Middle frontal gyrus (tissue), 1 donor: Measurements from ENCODE around the gene LECT2.

Experiments
- DNase-seq: peaks from one replicate; pipeline ENCODE4 v3.0.0-alpha.2; 2015; ENCODE audit warnings: low spot score; ENCODE audit errors: extremely low spot score

Gene LECT2

DNA sequence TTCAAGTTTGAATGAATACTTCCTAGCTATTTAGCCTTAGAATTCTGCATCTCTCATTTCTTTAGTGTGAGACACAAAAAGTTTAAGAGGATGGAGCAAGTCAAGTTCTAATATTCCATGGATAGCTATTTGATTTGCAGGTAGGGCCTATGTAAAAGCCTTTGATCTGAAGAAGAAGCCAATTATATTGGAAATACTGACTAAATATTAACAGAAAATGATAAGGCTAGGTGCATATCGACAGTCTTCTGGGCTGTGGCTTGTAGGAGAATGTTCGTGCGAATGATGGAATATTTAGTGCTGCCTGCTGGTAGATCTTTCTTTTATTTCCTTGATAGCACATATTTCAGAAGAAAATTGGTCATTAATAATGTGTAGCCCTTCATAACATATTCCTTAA is at the start of gene LECT2:
Gene LECT2 (minus strand): TSS at position 85 of the 400 bp plus-strand sequence. CDS start 150 bp downstream, outside the sequence.
- no peak for DNase-seq

DNA sequence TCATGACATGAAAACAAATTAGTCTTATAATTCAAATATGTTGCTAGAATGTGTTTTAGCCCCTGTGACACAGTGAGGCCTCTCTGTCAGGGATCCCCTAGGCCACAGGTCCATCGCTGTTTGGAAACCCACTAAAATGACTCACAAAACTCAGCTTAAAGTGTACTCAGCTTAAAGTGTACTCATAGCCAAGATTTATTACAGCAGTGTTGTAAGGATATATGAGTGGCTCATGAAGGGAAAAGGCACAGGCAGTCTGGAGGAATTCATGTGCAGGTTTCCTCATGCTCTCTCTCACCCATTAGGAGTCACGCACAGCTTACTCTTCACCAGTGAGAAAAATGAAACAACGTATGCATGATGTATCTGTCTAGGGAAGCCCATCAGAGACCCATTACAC is 49.7 kb upstream of the LECT2 start:
- no peak for DNase-seq

DNA sequence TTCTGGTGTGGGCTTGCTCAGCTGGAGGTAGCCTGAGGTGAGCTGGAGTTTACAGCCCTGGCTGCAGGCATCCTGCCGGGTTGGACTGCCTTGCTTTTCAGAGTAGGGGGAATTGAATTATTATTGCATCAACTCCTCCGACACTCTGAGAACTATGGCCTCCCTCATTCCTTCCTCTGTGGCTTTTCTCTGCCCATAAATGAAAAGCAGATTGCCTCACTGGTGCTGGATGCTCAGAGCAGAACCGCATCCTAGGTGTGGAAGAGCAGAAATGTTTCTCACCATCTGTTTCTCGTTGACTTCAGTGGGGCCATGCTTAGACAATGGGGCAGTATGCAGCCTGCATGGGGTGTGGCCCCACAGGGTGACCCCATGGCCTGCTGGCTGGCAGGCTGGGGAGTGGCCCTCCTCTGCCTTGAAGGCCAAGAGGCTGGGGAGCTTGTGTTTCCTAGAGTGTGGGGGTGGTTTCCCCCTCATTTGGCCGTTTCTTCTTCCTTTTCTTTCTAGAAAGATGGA is 46.7 kb upstream of the LECT2 start:
- DNase-seq = no peak

DNA sequence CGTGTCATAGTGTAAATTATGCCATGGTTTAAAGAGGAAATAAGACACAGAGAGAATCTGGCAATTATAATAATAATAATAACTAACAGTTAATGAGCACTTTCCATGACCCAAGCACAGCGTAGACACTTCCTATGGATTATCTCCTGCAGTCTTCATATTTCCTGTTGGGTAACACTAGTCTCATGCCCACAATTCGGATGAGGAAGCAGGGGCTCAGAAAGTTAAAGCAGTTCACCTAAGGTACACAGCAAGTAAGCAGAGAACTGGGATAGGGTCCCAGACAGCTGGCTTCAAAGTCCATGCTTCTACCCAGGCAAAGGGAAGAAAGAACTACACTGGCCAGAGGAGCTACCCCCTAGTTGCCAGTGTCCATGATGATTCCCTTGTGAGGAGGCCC is 46.1 kb upstream of the LECT2 start:
- DNase-seq = no peak

DNA sequence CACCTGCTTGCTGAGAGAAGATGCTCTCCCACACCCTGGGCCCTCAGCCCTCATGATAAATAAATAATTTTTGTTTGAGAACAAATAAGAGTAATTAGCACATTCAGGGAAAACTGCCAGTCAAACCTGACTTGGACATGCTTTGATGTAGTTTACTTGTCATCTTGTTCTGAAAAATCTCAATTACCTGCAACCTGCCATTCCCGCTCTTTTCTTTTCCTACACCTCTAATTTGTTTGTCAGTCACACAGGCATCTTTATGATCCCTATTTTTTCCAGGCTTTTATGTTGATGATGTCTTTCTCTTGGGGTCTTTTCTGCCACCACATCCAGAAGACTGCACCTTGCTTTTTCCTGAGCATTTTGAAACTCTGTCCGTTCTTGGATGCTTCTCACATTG is 45.4 kb upstream of the LECT2 start:
- DNase-seq = no peak

DNA sequence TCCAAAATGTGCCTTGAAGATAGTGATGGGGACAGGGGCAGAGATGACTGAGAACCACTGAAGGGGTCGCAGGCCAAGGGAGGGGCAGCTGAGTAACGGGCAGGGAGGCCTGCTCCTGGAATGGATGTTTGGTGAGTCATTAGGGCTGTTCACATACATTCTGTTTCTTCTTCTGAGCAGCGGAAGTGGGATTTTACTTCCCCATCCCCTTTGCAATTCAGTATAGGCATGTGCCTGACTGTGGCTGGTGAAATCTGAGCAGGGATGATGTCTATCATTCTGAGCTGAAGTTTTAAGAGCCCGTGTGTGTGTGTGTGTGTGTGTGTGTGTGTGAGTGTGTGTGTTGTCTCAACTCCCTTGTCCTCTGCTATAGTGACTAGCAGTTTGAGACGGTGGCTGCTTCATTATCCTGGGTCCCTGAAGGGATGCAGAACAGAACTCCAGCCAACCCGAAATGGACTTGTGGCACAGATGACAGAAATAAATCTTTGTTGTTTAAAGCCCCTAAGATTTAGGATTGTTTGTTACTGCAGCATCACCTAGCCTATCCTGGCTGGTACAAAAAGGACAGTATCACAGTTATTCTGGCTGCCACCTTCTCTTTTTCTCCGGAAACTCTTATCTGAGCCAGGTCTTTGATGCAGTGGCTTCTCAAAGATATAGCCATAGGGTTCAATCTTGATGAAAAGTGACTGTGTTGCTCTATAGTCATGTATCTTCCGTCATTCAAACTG is 44.8 kb upstream of the LECT2 start:
- no peak for DNase-seq

DNA sequence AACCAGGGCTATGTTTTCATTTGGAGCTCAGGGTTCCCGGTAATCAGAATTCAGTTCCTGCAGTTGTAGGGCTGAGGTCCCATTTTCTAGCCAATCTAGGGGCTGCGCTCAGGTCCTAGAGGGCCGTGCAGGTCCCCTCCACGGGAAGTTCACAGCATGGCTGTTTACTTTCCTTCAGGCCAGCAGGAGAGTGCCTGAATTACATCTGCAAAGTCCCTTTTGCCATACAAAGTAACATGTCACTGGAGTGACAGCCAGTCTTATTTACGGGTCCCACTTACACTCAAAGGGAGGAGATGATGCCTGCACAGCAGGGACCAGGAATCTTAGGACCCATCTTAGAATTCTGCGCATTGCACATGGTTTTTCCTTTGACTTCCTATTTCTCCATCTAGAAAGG is 44.1 kb upstream of the LECT2 start:
- no peak for DNase-seq

DNA sequence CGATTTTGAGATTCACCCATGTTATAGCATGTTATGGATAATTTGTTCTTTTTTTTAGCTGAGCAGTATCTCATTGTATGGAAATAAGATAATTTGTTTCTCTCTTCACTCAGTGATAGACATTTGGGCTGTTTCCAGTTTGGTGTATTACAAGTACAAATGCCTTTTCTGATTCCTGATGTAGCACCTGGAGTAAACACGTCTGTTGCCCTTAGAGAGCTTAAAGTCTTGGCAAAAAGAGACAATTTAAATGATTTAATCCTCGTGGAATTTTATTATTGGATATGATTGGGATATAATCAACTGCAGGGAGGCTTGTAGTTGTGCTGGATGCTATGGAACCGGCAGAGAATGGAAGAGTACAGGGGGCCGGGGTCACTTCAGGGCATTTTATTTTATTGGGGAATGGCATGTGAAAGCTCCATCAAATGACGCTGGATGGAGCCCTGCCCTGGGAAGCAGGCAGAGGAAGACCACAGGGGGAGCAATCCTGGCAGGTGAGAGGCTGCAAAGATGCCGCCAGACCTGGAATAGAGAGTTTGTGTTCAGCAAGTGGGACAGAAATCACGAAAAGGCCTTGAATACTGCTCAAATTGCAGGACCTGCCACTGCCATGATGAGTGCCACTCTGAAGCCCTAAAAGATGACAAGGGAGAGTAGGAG is 43.0 kb upstream of the LECT2 start:
- DNase-seq = no peak

DNA sequence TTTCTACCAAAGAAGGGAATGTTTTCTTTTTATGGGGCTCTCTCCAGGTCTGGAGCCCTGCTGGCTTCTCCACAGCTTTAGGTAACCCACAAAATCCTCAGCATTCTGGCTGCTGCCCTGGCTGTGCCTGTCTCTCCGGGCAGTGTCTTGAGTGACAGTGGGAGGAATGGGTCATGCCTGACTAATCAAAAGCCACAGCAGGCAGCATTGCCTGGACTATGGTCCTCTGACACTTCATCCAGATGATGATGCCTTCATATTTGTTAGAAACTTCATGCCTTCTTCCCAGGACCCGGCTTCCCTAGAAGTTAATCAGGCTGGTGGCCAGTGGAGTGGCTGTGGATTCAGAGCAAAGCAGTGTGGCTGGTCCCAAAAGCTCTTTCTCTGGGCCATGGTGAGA is 41.8 kb upstream of the LECT2 start:
- no peak for DNase-seq

DNA sequence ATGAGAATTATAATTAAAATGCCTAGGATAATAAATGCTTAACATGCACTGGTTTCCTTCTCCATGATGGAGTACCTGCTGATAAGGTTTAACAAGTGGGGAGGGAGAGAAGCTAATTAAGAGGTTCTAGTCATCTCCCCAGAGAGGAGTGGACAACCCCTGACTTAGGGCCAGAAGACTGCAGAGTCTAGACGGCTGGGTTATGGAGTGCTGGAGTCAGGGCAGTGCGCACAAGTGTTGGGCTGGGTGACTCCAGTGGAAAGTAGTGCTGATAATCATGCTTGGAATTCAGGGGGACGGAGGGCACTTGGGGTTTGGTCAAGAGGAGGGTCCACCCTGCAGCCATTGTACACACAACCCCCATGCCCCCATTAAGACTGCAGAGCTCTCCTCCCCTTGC is 41.2 kb upstream of the LECT2 start:
- DNase-seq = no peak

DNA sequence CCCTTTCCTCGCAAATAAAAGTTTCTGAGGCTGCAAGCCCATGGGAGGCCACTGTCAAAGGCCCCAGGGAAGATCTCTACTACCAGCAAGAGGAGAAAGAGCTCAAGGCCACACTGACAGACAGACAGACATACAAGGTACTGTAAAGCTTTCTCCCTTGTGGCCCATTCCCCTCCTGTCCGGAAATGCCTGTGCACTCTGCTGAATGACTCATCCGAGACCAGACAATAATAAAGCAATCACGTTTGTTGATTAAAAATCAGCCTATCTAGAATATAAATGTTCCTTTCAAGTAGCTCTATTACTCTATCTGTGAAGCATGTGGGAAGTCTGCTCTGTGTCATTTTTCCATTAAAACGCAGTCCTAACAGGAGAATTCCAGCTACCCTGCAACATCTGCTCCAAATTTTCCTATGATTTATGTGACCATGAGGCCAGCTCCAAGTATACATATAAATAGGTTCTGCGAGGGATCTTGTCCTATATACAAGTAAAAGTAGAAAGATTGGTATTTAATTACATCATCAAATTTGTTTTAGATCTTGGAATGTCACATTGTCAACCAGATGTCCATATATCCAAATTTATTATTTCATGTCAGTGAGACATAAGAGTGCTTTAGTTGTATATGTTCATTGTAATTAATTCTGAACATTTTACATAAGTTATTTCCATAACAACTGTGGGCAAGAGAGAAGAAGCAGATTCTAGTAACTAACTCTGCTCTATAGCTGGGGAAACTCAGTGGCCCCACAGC is 39.3 kb upstream of the LECT2 start:
- no peak for DNase-seq

DNA sequence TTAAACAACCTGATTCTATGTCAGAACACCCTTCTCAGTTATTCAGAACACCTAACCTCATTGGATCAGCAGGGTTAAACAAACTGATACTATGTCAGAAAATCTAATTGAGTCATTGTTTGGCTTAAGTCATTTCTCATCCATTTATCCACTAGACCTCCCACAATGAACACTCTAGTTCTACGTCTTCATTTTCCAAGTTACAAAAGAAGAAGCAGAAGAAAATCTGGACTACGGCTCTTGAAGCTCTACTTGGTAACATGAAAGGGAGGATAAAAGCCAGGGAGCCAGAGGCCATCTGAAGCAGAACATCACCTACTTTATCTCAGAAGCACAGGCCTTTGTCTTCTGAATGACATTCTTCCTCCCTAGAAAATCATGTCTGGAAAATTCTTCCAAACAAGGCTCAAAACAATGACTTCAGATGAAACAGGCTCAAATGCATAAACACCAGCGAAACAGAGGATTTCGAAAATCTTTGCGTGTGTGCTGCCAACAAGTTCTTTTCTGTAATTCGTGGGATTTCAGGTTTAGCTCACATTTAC is 38.6 kb upstream of the LECT2 start:
- no peak for DNase-seq

DNA sequence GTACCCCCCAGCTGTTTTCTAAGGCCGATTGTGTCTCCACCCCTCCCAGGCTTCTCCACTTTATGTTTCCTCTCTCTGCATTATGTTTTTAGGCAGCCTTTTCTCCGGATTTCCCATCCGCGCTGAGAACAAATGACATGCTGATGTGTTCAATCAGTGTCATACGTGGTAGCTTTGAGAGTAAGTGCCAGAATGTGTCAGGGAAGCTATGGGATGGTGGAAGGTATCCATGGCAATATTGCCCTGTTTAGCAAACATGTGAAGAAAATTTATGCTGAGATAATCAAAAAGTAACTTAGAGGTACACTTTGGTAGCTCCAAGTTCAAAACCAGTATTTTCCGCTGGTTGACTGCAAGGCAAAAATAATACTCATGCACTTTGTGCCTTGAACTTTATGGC is 36.6 kb upstream of the LECT2 start:
- DNase-seq = no peak

DNA sequence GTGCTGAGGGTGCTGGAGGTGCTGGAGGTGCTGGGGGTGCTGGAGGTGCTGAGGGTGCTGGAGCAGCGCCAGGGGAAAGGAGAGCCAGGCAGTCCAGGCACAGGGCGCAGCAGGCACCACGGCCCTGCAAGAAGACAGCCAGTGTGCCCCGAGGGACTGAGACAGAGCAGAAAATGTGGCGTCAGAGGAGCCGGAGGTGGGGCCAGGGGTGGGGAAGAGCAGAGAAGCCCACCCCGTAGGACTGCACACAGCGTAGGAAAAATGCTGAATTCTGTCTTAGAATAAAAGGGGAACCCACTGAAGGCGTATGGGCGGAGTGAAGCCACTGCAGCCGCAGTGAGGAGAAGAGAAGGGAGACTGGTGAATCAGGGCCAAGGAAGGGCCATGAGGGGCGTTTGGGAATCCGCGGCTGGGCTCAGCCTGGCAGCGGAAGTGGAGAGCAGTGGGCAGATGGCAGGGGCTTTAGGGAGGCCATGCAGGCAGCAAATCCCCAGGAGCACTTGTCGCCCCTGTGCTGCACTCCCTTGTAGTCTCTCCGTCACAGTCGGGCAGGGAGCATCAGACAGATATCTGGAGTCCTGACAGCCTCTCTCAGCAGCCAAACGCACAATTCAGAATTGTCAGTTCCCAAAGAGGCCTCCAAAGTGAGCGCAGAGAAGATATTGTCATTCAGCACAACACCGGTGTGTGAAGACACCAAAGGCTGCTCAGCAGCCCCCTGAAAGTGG is 35.9 kb upstream of the LECT2 start:
- DNase-seq = no peak

DNA sequence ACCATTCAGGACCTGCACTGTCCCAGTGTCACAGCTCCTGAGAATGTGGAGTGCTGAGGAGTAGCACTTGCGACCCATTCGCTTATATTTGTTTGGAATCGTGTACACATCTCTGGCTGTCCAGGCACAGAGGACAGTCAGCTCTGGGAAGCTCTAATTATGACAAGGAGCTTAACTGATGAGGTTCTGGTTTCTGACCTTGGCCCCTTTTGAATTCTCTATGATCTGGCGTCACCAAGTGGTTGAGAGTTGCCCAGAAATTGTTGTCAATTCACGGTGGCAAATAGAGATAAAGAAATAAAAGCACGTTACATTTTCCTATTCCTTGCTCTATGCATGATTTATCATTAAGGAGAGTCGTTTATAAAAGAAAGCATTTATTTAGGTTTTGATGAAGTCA is 34.9 kb upstream of the LECT2 start:
- DNase-seq = no peak

DNA sequence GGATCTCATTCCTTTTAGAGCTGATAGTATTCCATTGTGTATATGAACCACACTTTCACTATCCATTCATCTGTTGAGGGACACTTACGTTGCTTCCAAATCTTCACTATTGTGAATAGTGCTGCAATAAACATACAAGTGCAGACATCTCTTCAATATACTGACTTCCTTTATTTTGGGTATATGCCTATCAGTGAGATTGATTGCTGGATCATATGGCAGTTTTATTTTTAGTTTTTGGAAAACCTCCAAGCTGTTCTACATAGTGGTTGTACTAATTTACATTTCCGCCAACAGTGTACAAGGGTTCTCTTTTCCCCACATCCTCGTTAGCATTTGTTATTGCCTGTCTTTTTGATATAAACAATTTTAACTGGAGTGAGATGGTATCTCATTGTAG is 33.8 kb upstream of the LECT2 start:
- DNase-seq = no peak

DNA sequence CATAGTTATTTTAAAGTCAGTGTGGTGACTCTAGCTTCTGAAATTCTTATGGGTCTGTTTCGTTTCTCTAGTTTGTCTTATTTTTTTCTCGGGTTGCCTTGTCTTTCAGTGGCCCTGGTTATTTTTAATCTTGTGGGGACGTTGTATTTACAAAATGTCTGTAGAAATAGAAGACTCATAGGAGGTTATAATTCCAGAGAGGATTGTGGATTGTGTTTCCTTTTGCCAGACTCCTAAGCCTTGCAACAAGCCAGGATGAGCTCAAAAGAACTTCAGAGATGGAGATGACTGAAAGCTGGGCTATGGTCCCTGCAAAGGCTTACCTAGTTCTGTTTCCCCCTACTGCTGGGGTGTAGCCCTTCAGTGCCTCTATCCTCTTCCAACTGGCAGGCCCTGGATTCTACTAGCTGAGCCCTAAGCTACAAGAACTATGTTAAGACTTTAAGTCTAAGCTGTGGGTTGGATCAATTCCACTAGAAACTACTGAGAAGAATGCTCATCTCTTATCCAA is 32.2 kb upstream of the LECT2 start:
- DNase-seq = no peak

DNA sequence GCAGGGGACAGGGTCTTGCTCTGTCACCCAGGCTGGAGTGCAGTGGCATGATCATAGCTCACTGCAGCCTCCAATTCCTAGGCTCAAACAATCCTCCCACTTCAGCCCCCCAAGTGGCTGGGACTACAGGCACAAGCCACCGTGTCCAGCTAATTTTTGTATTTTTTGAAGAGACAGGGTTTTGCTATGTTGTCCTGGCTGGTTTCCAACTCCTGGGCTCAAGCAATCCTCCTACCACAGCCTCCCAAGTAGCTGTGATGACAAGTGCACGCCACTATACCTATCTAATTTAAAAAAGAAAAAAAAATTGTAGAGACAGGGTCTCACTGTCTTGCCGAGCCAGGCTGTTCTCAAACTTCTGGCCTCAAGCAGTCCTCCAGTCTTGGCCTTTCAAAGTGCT is 31.6 kb upstream of the LECT2 start:
- no peak for DNase-seq

DNA sequence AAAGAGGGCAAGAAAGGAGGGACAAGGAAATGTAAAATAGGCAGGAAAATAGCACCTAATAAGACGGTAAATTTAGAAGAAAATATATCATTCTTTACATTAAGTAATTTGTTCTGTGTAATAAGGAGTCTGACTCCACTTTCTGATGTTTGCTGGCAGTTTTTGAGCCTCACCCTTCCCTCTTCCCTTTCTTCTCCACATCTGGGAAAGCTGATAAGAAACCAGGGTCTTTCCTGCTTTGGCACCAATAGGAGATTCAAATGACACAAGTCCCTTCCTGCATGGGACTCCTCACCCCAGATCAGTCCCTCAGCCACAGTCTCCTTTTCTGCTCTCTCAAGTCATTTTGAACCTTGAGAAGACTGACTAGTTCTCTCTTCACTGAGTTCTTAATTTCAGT is 31.2 kb upstream of the LECT2 start:
- no peak for DNase-seq

DNA sequence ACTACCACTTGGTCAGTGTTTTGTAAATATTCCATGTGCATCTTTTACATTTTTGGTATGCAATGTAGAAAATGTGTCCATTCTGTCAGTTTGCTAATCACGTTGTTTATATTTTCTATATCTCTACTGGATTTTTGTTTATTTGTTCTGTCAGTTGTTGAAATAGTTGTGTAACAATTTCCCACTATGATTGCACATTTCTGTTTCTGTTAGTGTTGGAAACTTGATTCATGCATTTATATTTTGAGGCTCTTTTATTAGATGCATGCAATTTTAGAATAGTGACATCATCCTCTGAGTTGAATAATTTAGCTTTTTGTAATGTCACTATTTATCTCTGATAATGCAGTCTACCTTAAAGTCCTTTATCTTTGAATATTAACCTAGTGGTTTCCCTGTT is 25.8 kb upstream of the LECT2 start:
- DNase-seq = no peak

DNA sequence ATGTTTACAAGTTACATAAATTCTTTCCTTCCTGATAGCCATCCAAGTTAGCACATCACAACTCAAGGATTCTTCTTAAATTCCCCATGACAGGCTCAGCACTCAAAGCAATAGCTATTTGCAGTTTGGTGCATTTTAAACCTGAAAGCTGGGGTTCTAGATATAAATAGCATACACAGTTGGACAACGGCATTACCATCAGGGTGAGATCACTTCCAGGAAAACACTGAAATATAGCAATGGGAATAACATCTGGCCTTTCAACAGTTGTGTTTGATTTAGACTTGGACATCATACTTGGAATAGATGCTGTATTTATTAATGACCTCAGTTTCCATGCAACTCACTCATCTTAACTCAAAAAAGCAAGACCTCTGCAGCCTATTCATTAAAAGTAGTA is 24.7 kb upstream of the LECT2 start:
- no peak for DNase-seq
